SU-DHL-6 (cell line): ENCODE data around the gene GAN.

Experiments
- H2AFZ ChIP-seq: fragments of 200-600 bp; sonication (generic); 2 replicates; pipeline ENCODE4 v1.6.1; 2014; ENCODE audit warnings: low read depth, mild to moderate bottlenecking, moderate library complexity, mixed read lengths, antibody characterized with exemption, low read length; ENCODE audit not compliant: severe bottlenecking
- H3F3A ChIP-seq: fragments of 200-600 bp; shearing (Covaris generic); 2 replicates; pipeline ENCODE4 v1.6.0; 2016; ENCODE audit warnings: antibody characterized with exemption, mild to moderate bottlenecking; ENCODE audit not compliant: insufficient read depth
- H3K27ac ChIP-seq: fragments of 200-600 bp; sonication (generic); 2 replicates; pipeline ENCODE4 v1.5.1; 2016; ENCODE audit warnings: low read depth, mild to moderate bottlenecking, low read length, moderate library complexity, mixed read lengths
- H3K27me3 ChIP-seq: fragments of 200-600 bp; sonication (generic), shearing (Covaris generic); 2 replicates; pipeline ENCODE4 v1.6.0; 2014; ENCODE audit warnings: mild to moderate bottlenecking, low read length
- H3K36me3 ChIP-seq: fragments of 200-600 bp; sonication (generic); 2 replicates; pipeline ENCODE4 v1.6.1; 2014; ENCODE audit warnings: mild to moderate bottlenecking, low read length, mixed read lengths
- H3K4me2 ChIP-seq: fragments of 300-600, 200-600 bp; shearing (Covaris generic), sonication (generic); 2 replicates; pipeline ENCODE4 v1.6.0; 2014; ENCODE audit warnings: low read length, low read depth, mild to moderate bottlenecking; ENCODE audit not compliant: poor library complexity, severe bottlenecking
- H3K4me3 ChIP-seq: fragments of 200-600 bp; sonication (generic); 2 replicates; pipeline ENCODE4 v1.5.1; 2014; ENCODE audit warnings: antibody characterized with exemption, low read length, mild to moderate bottlenecking, mixed read lengths; ENCODE audit not compliant: insufficient read depth, poor library complexity, severe bottlenecking
- H3K79me2 ChIP-seq: fragments of 200-600 bp; sonication (generic); 2 replicates; pipeline ENCODE4 v1.6.1; 2014; ENCODE audit warnings: mild to moderate bottlenecking, low read length, moderate library complexity; ENCODE audit not compliant: insufficient read depth
- H3K9ac ChIP-seq: fragments of 200-600 bp; sonication (generic); 2 replicates; pipeline ENCODE4 v1.7.0; 2014; ENCODE audit warnings: mild to moderate bottlenecking, low read length
- H3K9me2 ChIP-seq: fragments of 200-600 bp; sonication (generic); replicated peaks from 2 replicates; pipeline ENCODE4 v1.6.1; 2014; ENCODE audit warnings: low read length; ENCODE audit not compliant: insufficient read depth
- H3K9me3 ChIP-seq: fragments of 200-600 bp; sonication (generic); 2 replicates; pipeline ENCODE4 v1.6.1; 2014; ENCODE audit warnings: low read length, mixed read lengths; ENCODE audit not compliant: insufficient read depth
- H4K20me1 ChIP-seq: fragments of 200-600 bp; sonication (generic); 2 replicates; pipeline ENCODE4 v1.6.1; 2014; ENCODE audit warnings: low read depth, mild to moderate bottlenecking, antibody characterized with exemption, low read length, moderate library complexity, mixed read lengths
- CTCF ChIP-seq: fragments of 200-600 bp; sonication (generic); IDR thresholded peaks from one replicate; pipeline ENCODE4 v1.5.1; 2017; ENCODE audit warnings: antibody characterized with exemption, mild to moderate bottlenecking, low read length, moderate library complexity; ENCODE audit not compliant: insufficient read depth, poor library complexity, severe bottlenecking
- EZH2phosphoT487 ChIP-seq: fragments of 200-600 bp; sonication (generic), shearing (Covaris generic); conservative IDR thresholded peaks from 2 replicates; pipeline ENCODE4 v1.6.1; 2018; ENCODE audit warnings: mild to moderate bottlenecking, antibody characterized with exemption, low read length, moderate library complexity, mixed read lengths

Gene GAN

GRCh38 chr16:81429045-81429521 lies 114.3 kb downstream of the GAN start:
- TF ChIP-seq EZH2phosphoT487 (no peak), CTCF (peak; percentile 28)
- Histone ChIP-seq H3K9me3 (no peaks in the 10 kb centered on the region), H3K9me2 (no peaks in the 10 kb centered on the region), H3K4me3 (no peak overlapping the region), H3K79me2 (no peaks in the 10 kb centered on the region), H3F3A (no peaks in the 10 kb centered on the region), H2AFZ (no peak overlapping the region), H3K36me3 (no peaks in the 10 kb centered on the region), H3K9ac (no peak overlapping the region), H4K20me1 (no peaks in the 10 kb centered on the region), H3K4me2 (no peak overlapping the region), H3K27ac (no peak overlapping the region), H3K27me3 (no peaks in the 10 kb centered on the region)

DNA sequence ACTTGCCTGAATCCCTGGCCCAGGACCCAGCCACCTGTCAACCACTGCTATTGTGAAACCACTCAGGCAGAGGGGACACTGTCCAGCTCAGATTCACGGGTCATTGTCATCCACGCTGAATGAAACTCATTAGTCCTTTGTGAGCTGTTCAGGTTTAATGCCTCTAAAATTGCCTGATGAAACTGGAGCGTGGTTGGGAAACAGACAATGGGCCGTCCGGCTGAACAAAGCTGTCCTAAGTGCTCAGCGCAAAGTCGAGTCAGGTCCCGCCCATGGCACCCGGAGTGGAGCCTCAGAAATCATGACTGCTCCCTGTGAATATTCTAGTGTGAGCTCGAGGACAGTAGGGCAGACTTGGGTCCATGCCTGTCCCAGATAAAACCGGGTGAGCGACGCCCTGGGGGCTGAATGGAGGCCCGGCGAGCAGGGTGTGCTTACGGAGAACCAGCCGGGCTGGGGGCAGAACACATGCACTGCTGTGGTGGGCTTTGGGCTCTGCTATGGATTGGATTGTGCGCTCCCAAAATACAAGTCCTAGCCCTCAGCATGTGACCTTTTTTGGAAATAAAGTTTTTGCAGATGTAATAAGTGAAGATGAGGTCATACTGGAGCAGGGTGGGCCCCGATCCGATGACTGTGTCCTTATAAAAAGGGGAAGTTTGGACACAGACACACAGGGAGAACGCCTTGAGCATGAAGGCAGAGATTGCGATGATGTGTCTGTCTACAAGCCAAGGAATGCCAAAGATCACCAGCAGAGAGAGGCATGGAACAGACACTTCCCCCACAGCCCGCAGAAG lies 117.0 kb downstream of the GAN start:
- Histone ChIP-seq H3K9ac (no peak overlapping the region), H2AFZ (no peak overlapping the region), H3K4me3 (no peak overlapping the region), H3K27me3 (no peaks in the 10 kb centered on the region), H3K9me3 (no peaks in the 10 kb centered on the region), H3K9me2 (no peaks in the 10 kb centered on the region), H3K79me2 (no peaks in the 10 kb centered on the region), H3K27ac (no peak overlapping the region), H3K4me2 (no peak overlapping the region), H4K20me1 (no peaks in the 10 kb centered on the region), H3K36me3 (no peaks in the 10 kb centered on the region), H3F3A (no peaks in the 10 kb centered on the region)
- TF ChIP-seq CTCF, result no peak

- no peaks in the 10 kb centered on the region for H3K36me3 ChIP-seq
- no peaks in the 10 kb centered on the region for H3K9me3 ChIP-seq
- peak overlapping the region; percentile 54 for H3K4me2 ChIP-seq
- H3K79me2 ChIP-seq, result no peaks in the 10 kb centered on the region
- H3K27ac ChIP-seq, result peak overlapping the region; percentile 80
- peak overlapping the region; percentile 52; the same call in 1 of the 2 replicates for H3K9ac ChIP-seq
- H4K20me1 ChIP-seq, result no peaks in the 10 kb centered on the region
- H3F3A ChIP-seq, result no peaks in the 10 kb centered on the region
- peak overlapping the region; percentile 4 for H2AFZ ChIP-seq
- no peaks in the 10 kb centered on the region for H3K27me3 ChIP-seq
- TF ChIP-seq EZH2phosphoT487 (no peak), CTCF (no peak)
- no peak overlapping the region for H3K4me3 ChIP-seq
- H3K9me2 ChIP-seq, result no peaks in the 10 kb centered on the region
Observed at GRCh38 chr16:81432937-81433557, 118.3 kb downstream of the GAN start.
